Hepatocyte (in vitro differentiated cells): ENCODE results near the gene TTF1. TPM values are rescaled to one million over a fixed set of nuclear protein-coding genes. Genes with fewer than 3 reads are reported as not detected.
A peak's percentile ranks its signal among the peaks of the same experiment; 100 is the strongest.
"Not testable (repeated sequence)": the region's sequence is repeated elsewhere in the genome, so short reads cannot be mapped to it uniquely, and the experiment has no call there.

ENCODE experiments used
- DNase-seq: peaks from one replicate; pipeline ENCODE4 v3.0.0-alpha.2; 2016; ENCODE audit warnings: low spot score
- H2AFZ ChIP-seq: fragments of 200-600 bp; sonication (generic); 2 replicates; pipeline ENCODE4 v1.6.0; 2016; ENCODE audit warnings: antibody characterized with exemption, mild to moderate bottlenecking
- H3K27ac ChIP-seq: fragments of 200-600 bp; sonication (generic); 2 replicates; pipeline ENCODE4 v1.5.1; 2016; ENCODE audit warnings: mild to moderate bottlenecking
- H3K27me3 ChIP-seq: fragments of 200-600 bp; sonication (generic); 2 replicates; pipeline ENCODE4 v1.6.1; 2016
- H3K36me3 ChIP-seq: fragments of 200-600 bp; sonication (generic); replicated peaks from 2 replicates; pipeline ENCODE4 v1.5.1; 2016; ENCODE audit warnings: low read depth; ENCODE audit not compliant: insufficient read depth
- H3K4me1 ChIP-seq: fragments of 200-600 bp; sonication (generic); 2 replicates; pipeline ENCODE4 v1.5.1; 2016; ENCODE audit warnings: mild to moderate bottlenecking, moderate library complexity; ENCODE audit not compliant: insufficient read depth
- H3K4me2 ChIP-seq: fragments of 200-600 bp; sonication (generic); 2 replicates; pipeline ENCODE4 v1.6.0; 2016
- H3K4me3 ChIP-seq: fragments of 200-600 bp; sonication (generic); 2 replicates; pipeline ENCODE4 v1.5.1; 2016; ENCODE audit warnings: mild to moderate bottlenecking
- H3K79me2 ChIP-seq: fragments of 200-600 bp; sonication (generic); 2 replicates; pipeline ENCODE4 v1.6.0; 2017; ENCODE audit warnings: mild to moderate bottlenecking
- H3K9me2 ChIP-seq: fragments of 200-600 bp; sonication (generic); replicated peaks from 2 replicates; pipeline ENCODE4 v1.6.0; 2017; ENCODE audit warnings: mild to moderate bottlenecking; ENCODE audit not compliant: insufficient read depth
- H3K9me3 ChIP-seq: fragments of 200-600 bp; sonication (generic); 2 replicates; pipeline ENCODE4 v1.5.1; 2016; ENCODE audit warnings: low read depth, mild to moderate bottlenecking
- H4K20me1 ChIP-seq: fragments of 200-600 bp; sonication (generic); 2 replicates; pipeline ENCODE4 v1.6.0; 2016; ENCODE audit warnings: mild to moderate bottlenecking; ENCODE audit not compliant: insufficient read depth, poor library complexity, severe bottlenecking
- CTCF ChIP-seq: fragments of 200-600 bp; sonication (generic); IDR thresholded peaks from 2 replicates; pipeline ENCODE4 v1.5.1; 2016; ENCODE audit warnings: antibody characterized with exemption, mild to moderate bottlenecking; ENCODE audit not compliant: poor library complexity
- EZH2 ChIP-seq: fragments of 200-600 bp; sonication (generic); IDR thresholded peaks from 2 replicates; pipeline ENCODE4 v1.6.1; 2016; ENCODE audit warnings: antibody characterized with exemption, mild to moderate bottlenecking, borderline replicate concordance
- EZH2phosphoT487 ChIP-seq: fragments of 200-600 bp; sonication (generic); IDR thresholded peaks from one replicate; pipeline ENCODE4 v1.6.1; 2018; ENCODE audit warnings: antibody characterized with exemption, mild to moderate bottlenecking, low read depth, moderate library complexity; ENCODE audit not compliant: unreplicated experiment, severe bottlenecking
- WGBS: methylation state at CpG from one replicate; pipeline ENCODE4 v1.1.6; 2016; ENCODE audit warnings: low lambda C conversion rate; ENCODE audit errors: missing lambda C conversion rate; 5-methylcytosine and 5-hydroxymethylcytosine counted together
- polyA plus RNA-seq: library from polyadenylated mRNA; unstranded; fragments of >200 nt; fragmentation: Nextera tagmentation; extraction: Ambion mirVana; gene quantifications from 2 replicates; pipeline ENCODE4 v1.2.1, GENCODE V29; 2016
- total RNA-seq: library from RNA; depleted of rRNA; stranded (reverse); fragments of >200 nt; gene quantifications from 2 replicates; pipeline ENCODE4 v1.2.3, GENCODE V29; 2014

Gene TTF1
- total and polyA plus RNA-seq, 2 experiments from 2014 or later: 5.5 to 7.0 TPM

- Histone ChIP-seq H3K9me2 (no peaks in the 10 kb centered on the region), H2AFZ (no peak overlapping the region), H3K4me2 (no peak overlapping the region), H3K27me3 (no peaks in the 10 kb centered on the region), H3K4me3 (no peak overlapping the region), H3K9me3 (no peaks in the 10 kb centered on the region), H3K27ac (no peak overlapping the region), H3K79me2 (no peaks in the 10 kb centered on the region), H3K4me1 (no peaks in the 10 kb centered on the region), H4K20me1 (no peaks in the 10 kb centered on the region), H3K36me3 (no peaks in the 10 kb centered on the region)
- TF ChIP-seq EZH2phosphoT487 (no peak), EZH2 (no peak)
- WGBS: 97% methylated on average over 9 of the region's 9 CpGs
- no peak for DNase-seq
Observed at GRCh38 chr9:132381966-132382541, 24.6 kb downstream of the TTF1 start.

DNA sequence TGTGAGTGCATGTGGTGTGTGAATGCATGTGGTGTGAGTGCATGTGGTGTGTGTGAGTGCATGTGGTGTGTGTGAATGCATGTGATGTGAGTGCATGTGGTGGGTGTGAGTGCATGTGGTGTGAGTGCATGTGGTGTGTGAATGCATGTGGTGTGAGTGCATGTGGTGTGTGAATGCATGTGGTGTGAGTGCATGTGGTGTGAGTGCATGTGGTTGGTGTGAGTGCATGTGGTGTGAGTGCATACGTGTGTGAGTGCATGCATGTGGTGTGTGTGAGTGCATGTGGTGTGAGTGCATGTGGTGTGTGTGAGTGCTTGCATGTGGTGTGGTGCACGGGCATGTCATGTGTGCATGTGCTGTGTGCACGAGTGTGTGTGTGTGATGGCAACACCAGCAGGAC, 28.2 kb downstream of the TTF1 start:
- WGBS: 100% methylated on average over 3 of the region's 3 CpGs
- not testable (repeated sequence) for H3K9me3 ChIP-seq, H3K27me3 ChIP-seq, H3K4me3 ChIP-seq, DNase-seq, H3K9me2 ChIP-seq, H4K20me1 ChIP-seq, H3K4me1 ChIP-seq, H3K36me3 ChIP-seq, H3K27ac ChIP-seq, H2AFZ ChIP-seq, H3K79me2 ChIP-seq, H3K4me2 ChIP-seq

GRCh38 chr9:132377769-132378168, 28.9 kb downstream of the TTF1 start:
- H4K20me1 ChIP-seq, H3K9me2 ChIP-seq, H3K36me3 ChIP-seq, H3K79me2 ChIP-seq, H3K27ac ChIP-seq, H3K9me3 ChIP-seq, H3K4me3 ChIP-seq, H3K4me1 ChIP-seq, H3K27me3 ChIP-seq, DNase-seq, H2AFZ ChIP-seq, H3K4me2 ChIP-seq: not testable (repeated sequence)
- WGBS: no CpG with 5 or more reads among the region's 2 CpGs

DNA sequence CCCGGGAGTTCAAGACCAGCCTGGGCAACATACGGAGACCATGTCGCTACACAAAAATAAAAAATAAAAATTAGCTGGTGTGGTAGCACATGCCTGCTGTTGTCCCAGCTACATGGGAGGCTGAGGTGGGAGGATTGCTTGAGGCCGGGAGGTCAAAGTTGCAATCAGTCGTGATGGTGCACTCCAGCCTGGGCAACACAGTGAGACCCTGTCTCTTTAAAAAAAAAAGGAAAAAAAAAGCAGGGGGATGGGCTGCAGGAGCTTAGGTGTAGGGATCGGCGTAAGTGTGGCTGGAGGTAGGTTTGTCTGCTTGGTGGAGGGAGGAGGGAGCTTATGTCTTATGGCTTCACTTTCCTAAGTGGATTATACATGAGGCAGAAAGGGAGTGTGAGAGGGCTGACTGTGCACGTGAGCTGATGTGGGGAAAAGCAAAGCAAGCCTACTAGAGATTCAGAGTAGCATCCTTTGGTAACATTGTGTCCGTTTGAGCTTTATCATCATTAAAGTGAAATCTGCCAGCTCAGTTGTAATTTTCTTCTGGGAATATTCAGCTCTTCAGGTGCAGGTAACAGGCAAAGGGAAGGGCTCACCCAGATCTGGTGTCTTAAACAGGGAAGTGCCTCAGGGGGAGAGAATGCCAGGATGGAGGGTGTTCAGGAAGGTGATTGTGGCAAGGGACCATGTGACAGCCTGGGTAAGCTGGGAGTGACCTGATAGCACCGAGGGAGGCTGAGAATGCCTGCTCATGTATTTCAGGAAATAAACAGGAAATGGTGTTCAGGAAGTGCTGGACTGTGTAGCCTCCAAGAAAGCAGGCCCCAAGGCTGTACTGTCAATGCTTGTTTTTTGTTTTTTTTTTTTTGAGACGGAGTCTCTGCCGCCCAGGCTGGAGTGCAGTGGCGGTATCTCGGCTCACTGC, 34.2 kb downstream of the TTF1 start:
- Histone ChIP-seq H3K4me1 (peaks cover 8% of the 10 kb centered on the region), H4K20me1 (no peaks in the 10 kb centered on the region), H3K4me3 (no peak overlapping the region), H3K27me3 (no peaks in the 10 kb centered on the region), H3K9me3 (no peaks in the 10 kb centered on the region), H3K27ac (no peak overlapping the region), H3K9me2 (no peaks in the 10 kb centered on the region), H3K36me3 (no peaks in the 10 kb centered on the region), H3K79me2 (no peaks in the 10 kb centered on the region), H3K4me2 (no peak overlapping the region), H2AFZ (no peak overlapping the region)
- TF ChIP-seq CTCF: no peak
- no peak for TF ChIP-seq EZH2
- no peak for TF ChIP-seq EZH2phosphoT487
- peak; percentile 11 for DNase-seq
- WGBS: 76% methylated on average over 14 of the region's 14 CpGs

GRCh38 chr9:132370592-132370991, 36.0 kb downstream of the TTF1 start:
- no peak overlapping the region for H3K27ac ChIP-seq
- H3K36me3 ChIP-seq: no peaks in the 10 kb centered on the region
- H3K9me3 ChIP-seq: no peaks in the 10 kb centered on the region
- WGBS: 90% methylated on average over 4 of the region's 4 CpGs
- no peaks in the 10 kb centered on the region for H3K9me2 ChIP-seq
- no peak overlapping the region for H3K4me3 ChIP-seq
- no peak overlapping the region for H2AFZ ChIP-seq
- no peaks in the 10 kb centered on the region for H4K20me1 ChIP-seq
- H3K79me2 ChIP-seq: no peaks in the 10 kb centered on the region
- peaks cover 13% of the 10 kb centered on the region for H3K4me1 ChIP-seq
- no peak for DNase-seq
- TF ChIP-seq EZH2: no peak
- TF ChIP-seq EZH2phosphoT487: no peak
- no peak for TF ChIP-seq CTCF
- H3K4me2 ChIP-seq: no peak overlapping the region
- H3K27me3 ChIP-seq: no peaks in the 10 kb centered on the region
